ENCODE data around the gene ZNF765.
"Not testable (repeated sequence)": the region's sequence is repeated elsewhere in the genome, so short reads cannot be mapped to it uniquely, and the experiment has no call there.

ZNF765 gene

GRCh38 chr19:53394974-53395839 lies at the start of gene ZNF765:
ZNF765 (plus strand) TSS chr19:53395149; CDS start chr19:53398016, 2,867 bp downstream.
- peak; percentile 98 for DNase-seq

- DNase-seq, result no peak
These were observed 39.2 kb upstream of the ZNF765 start for GRCh38 chr19:53355739-53356138.

GRCh38 chr19:53357821-53358581 lies 36.9 kb upstream of the ZNF765 start:
- DNase-seq, result no peak

GRCh38 chr19:53360056-53360455 lies 34.9 kb upstream of the ZNF765 start:
- not testable (repeated sequence) for DNase-seq

GRCh38 chr19:53365134-53365898 lies 29.6 kb upstream of the ZNF765 start, which contains the start of gene ZNF525:
ZNF525 (plus strand) TSS chr19:53365705; CDS start chr19:53372282, 6,577 bp downstream.
- peak; percentile 92 for DNase-seq

- no peak for DNase-seq
These were observed 29.0 kb upstream of the ZNF765 start for GRCh38 chr19:53365899-53366493.

GRCh38 chr19:53372196-53372595 lies 22.8 kb upstream of the ZNF765 start:
- DNase-seq, result no peak

- no peak for DNase-seq
These were observed 20.7 kb upstream of the ZNF765 start for GRCh38 chr19:53374288-53374687.

GRCh38 chr19:53374743-53375142 lies 20.2 kb upstream of the ZNF765 start:
- DNase-seq, result no peak

- DNase-seq, result no peak
These were observed 13.6 kb upstream of the ZNF765 start for GRCh38 chr19:53381376-53381775.

GRCh38 chr19:53388168-53388567 lies 6.8 kb upstream of the ZNF765 start:
- DNase-seq, result no peak

- DNase-seq, result peak; percentile 4
These were observed 6.0 kb upstream of the ZNF765 start for GRCh38 chr19:53388904-53389303.

GRCh38 chr19:53389571-53389970 lies 5.4 kb upstream of the ZNF765 start:
- DNase-seq, result peak; percentile 73

- peak; percentile 65 for DNase-seq
These were observed 5.0 kb upstream of the ZNF765 start for GRCh38 chr19:53389978-53390377.

GRCh38 chr19:53394522-53394973 lies 401 bp upstream of the ZNF765 start:
- no peak for DNase-seq

GRCh38 chr19:53395840-53396524 lies 1.0 kb downstream of the ZNF765 start:
- DNase-seq, result peak; percentile 29

GRCh38 chr19:53396525-53396868 lies 1.5 kb downstream of the ZNF765 start:
- DNase-seq, result no peak

- DNase-seq, result not testable (repeated sequence)
These were observed 3.0 kb downstream of the ZNF765 start for GRCh38 chr19:53397918-53398317.

- DNase-seq, result no peak
These were observed 14.7 kb downstream of the ZNF765 start for GRCh38 chr19:53409505-53410204.

GRCh38 chr19:53420520-53421315 lies 25.8 kb downstream of the ZNF765 start:
- not testable (repeated sequence) for DNase-seq
